Measurements from ENCODE around the gene ARCN1.

- TF ChIP-seq CTCF (conservative IDR thresholded peaks at IDR 0.05; ENCODE audit: low read length) (no peak), EZH2phosphoT487 (IDR thresholded peaks at IDR 0.05; ENCODE audit: borderline replicate concordance, low read depth, low read length) (no peak)
Observed at GRCh38 chr11:118560806-118561205, 11.4 kb upstream of the ARCN1 start.

Measured in OCI-LY7 (cell line).